ENCODE measurements around the gene THSD7A.

GRCh38 chr7:11533229-11533820 lies 298.7 kb downstream of the THSD7A start:
- no peak for TF ChIP-seq CTCF (conservative IDR thresholded peaks at IDR 0.05; ENCODE audit: low read depth, low read length)
- TF ChIP-seq EZH2 (IDR thresholded peaks at IDR 0.05; ENCODE audit: borderline replicate concordance, low read depth, low read length, poor library complexity, severe bottlenecking), result no peak
